Right lobe of liver (tissue), 6 donors: ENCODE data around the gene PLA2G4F. TPM values are rescaled to one million over a fixed set of nuclear protein-coding genes. Genes with fewer than 3 reads are reported as not detected.

ENCODE experiments used
- ATAC-seq, 4 donors: fragments of 200-7000 bp; cut with Tn5 transposase; one replicate each; pipeline ENCODE4 v1.9.1; 2020; ENCODE audit warnings: mild to moderate bottlenecking in 4 of 4, moderate library complexity in 4 of 4
- DNase-seq, 3 donors: peaks; one replicate each; pipeline ENCODE4 v3.0.0-alpha.2; 2020
- H3K27ac ChIP-seq, 3 donors: fragments of 200-600 bp; one replicate each; pipeline ENCODE4 v1.8.0; 2022
- H3K27me3 ChIP-seq, 2 donors: fragments of 200-600 bp; one replicate each; pipeline ENCODE4 v1.8.0; 2022
- H3K36me3 ChIP-seq, 4 donors: fragments of 200-600 bp; sonication (generic) in 1 of 4; one replicate each; pipeline versions ENCODE4 v1.5.1 to v1.8.0; 2017 to 2022; ENCODE audit warnings: control low read depth in 1 of 4
- H3K4me1 ChIP-seq, 4 donors: fragments of 200-600 bp; sonication (generic) in 1 of 4; one replicate each; pipeline versions ENCODE4 v1.5.1 to v1.8.0; 2017 to 2022; ENCODE audit warnings: control low read depth in 1 of 4
- H3K4me3 ChIP-seq, 3 donors: fragments of 200-600 bp; one replicate each; pipeline ENCODE4 v1.8.0; 2022
- H3K9me3 ChIP-seq, 4 donors: fragments of 200-600 bp; sonication (generic) in 1 of 4; one replicate each; pipeline versions ENCODE4 v1.5.1 to v1.8.0; 2017 to 2022; ENCODE audit warnings: control low read depth in 1 of 4
- CTCF ChIP-seq, 4 donors: fragments of 200-600 bp in 3 of 4; fragments of 450-650 bp in 1 of 4; IDR thresholded peaks; one replicate each; pipeline versions ENCODE4 v1.5.1 to v1.8.0; 2016 to 2022; ENCODE audit warnings: antibody characterized with exemption in 4 of 4, mild to moderate bottlenecking in 2 of 4
- POLR2A ChIP-seq: fragments of 450-650 bp; IDR thresholded peaks from one replicate; pipeline ENCODE4 v1.6.1; 2017; ENCODE audit warnings: antibody characterized with exemption, mild to moderate bottlenecking
- WGBS: methylation state at CpG from one replicate; pipeline ENCODE4 v1.1.6; 2018; ENCODE audit warnings: low coverage, low lambda C conversion rate; ENCODE audit not compliant: insufficient coverage; ENCODE audit errors: missing lambda C conversion rate; 5-methylcytosine and 5-hydroxymethylcytosine counted together
- intact Hi-C, 2 donors: fragments of 100-400 bp; cut with DNase I; formaldehyde crosslinking; loops; one replicate each; pipeline versions ENCODE4 v1.11.2 to v1.14.1; 2022
- total RNA-seq, 6 experiments: library from RNA; depleted of rRNA in 2 of 6; stranded (reverse); fragments of >200 nt in 2 of 6; fragmentation: NEBNext Ultra II Directional in 3 of 6; extraction: Animal tissue kit (Norgen Biotek cat#: 25700) in 3 of 6; gene quantifications; one replicate each; pipeline versions ENCODE4 v1.1.0 to v1.2.4, GENCODE V29; 2016 to 2023
- donor health status: DM: no; HTN: yes; CAD: no.
- donor health status: DM: no; HTN: no; CAD: no.
- donor health status: DM: no; HTN: no; CAD: no.
- donor health status: DM: no; HTN: yes; CAD: no.
- donor health status: DM: no; HTN: yes; CAD: no.

Gene PLA2G4F
- total RNA-seq, 6 experiments from 2014 or later: not detected

GRCh38 chr15:42159381-42160015 lies 3.1 kb upstream of the PLA2G4F start:
- intact Hi-C loops: no loop called here
- no peaks in the 10 kb centered on the region for H3K27me3 ChIP-seq
- peaks cover 0 to 59% (median 29%) of the 10 kb centered on the region in 4 donors for H3K36me3 ChIP-seq
- TF ChIP-seq CTCF (IDR thresholded peaks at IDR 0.05) (no peak), POLR2A (no peak)
- ATAC-seq: no peak
- H3K9me3 ChIP-seq: no peaks in the 10 kb centered on the region
- no peak overlapping the region for H3K27ac ChIP-seq
- DNase-seq: peak in 1 of 3 donors; percentile 47
- H3K4me3 ChIP-seq: no peak overlapping the region
- 88% methylated on average over 4 of the region's 18 CpGs for WGBS
- H3K4me1 ChIP-seq: no peaks in the 10 kb centered on the region

- no peak overlapping the region for H3K27ac ChIP-seq
- ATAC-seq (peak in 1 of 4 donors; percentile 4), DNase-seq (no peak)
- H3K27me3 ChIP-seq: no peaks in the 10 kb centered on the region
- no peaks in the 10 kb centered on the region for H3K9me3 ChIP-seq
- no CpG with 5 or more reads among the region's 10 CpGs for WGBS
- H3K4me1 ChIP-seq: no peaks in the 10 kb centered on the region
- H3K36me3 ChIP-seq: peaks cover 0 to 53% (median 26%) of the 10 kb centered on the region in 4 donors
- no peak overlapping the region for H3K4me3 ChIP-seq
- intact Hi-C loops: no loop called here
- no peak for TF ChIP-seq CTCF (IDR thresholded peaks at IDR 0.05)
- TF ChIP-seq POLR2A: no peak
These were observed 2.5 kb upstream of the PLA2G4F start for GRCh38 chr15:42158941-42159340.

GRCh38 chr15:42157981-42158765 lies 1.7 kb upstream of the PLA2G4F start:
- no peak overlapping the region for H3K4me3 ChIP-seq
- DNase-seq (peak in 1 of 3 donors; percentile 27), ATAC-seq (no peak)
- H3K9me3 ChIP-seq: no peaks in the 10 kb centered on the region
- no peaks in the 10 kb centered on the region for H3K4me1 ChIP-seq
- 70% methylated on average over 5 of the region's 8 CpGs for WGBS
- no peak overlapping the region for H3K27ac ChIP-seq
- H3K27me3 ChIP-seq: no peaks in the 10 kb centered on the region
- H3K36me3 ChIP-seq: peaks cover 0 to 45% (median 19%) of the 10 kb centered on the region in 4 donors
- intact Hi-C loops: no loop called here
- no peak for TF ChIP-seq POLR2A
- TF ChIP-seq CTCF (IDR thresholded peaks at IDR 0.05): no peak

GRCh38 chr15:42157381-42157780 lies 945 bp upstream of the PLA2G4F start:
- TF ChIP-seq CTCF (IDR thresholded peaks at IDR 0.05): no peak
- intact Hi-C loops: no loop called here
- Histone ChIP-seq H3K4me1 (no peaks in the 10 kb centered on the region), H3K4me3 (no peak overlapping the region), H3K27me3 (no peaks in the 10 kb centered on the region), H3K9me3 (no peaks in the 10 kb centered on the region), H3K36me3 (peaks cover 0 to 37% (median 13%) of the 10 kb centered on the region in 4 donors), H3K27ac (no peak overlapping the region)
- no peak for DNase-seq
- WGBS: 95% methylated on average over 8 of the region's 8 CpGs
- no peak for ATAC-seq
